GM18519 (cell line): ENCODE data around the gene DOK6.
"Not testable (repeated sequence)": the region's sequence is repeated elsewhere in the genome, so short reads cannot be mapped to it uniquely, and the experiment has no call there.

Experiments used
- ATAC-seq: cut with Tn5 transposase; IDR thresholded peaks from one replicate; pipeline ENCODE4 v1.9.1; 2021; ENCODE audit warnings: mild to moderate bottlenecking, moderate library complexity; ENCODE audit not compliant: unreplicated experiment, low FRiP score

The DOK6 gene

DNA sequence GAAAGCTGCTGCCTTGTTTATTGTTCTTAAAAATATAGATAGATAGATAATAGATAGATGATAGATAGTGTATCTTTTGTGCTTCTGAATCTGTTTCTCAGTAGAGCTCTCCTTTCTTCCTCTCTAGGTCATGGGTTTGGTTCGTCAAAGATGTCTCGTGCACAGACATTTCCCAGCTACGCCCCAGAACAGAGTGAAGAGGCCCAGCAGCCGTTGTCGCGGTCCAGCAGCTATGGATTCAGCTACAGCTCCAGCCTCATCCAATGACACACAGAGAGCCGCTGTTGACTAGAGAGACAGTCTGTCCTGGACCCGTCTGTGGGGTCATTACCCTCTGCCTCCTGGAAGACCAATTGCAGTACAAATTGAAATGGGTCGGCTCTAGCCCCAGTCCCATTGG lies 440.4 kb downstream of the DOK6 start:
- no peak for ATAC-seq

DNA sequence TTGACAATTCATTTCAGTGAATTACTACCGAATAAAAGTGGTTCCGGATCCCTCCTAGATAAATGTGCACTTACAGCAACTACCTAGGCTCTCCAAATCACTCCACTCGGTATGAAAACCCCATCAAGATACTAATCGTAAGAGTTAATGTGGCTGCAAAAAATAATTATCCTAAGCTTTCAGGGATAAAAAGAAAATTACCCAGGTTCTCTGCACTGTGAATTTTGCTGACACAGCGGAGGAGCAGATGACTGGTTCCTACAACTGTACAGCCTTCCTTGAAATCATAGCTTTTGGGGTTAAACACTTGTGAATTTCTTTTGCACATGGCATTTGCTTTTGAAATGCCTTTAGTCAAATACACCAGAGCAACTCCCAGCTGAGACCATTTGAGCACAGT lies 442.3 kb downstream of the DOK6 start:
- no peak for ATAC-seq

DNA sequence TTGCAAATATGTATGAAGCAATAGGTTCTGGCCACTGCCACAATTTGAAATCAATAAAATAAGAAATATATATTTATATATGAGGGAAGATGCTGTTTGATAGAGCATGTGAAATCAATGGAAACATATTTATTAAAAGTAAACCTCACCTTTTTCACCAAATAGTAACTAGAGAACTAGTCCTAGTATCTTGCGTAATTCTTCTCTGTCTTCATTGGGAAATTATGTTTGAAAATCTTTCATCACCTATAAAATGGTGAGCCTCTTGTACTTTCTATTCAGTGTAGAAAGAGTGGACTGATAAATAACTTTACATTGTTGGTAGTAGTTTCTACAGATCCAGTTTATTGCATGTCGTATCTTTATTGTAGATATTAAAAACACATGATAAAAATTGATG lies 444.0 kb downstream of the DOK6 start:
- no peak for ATAC-seq

DNA sequence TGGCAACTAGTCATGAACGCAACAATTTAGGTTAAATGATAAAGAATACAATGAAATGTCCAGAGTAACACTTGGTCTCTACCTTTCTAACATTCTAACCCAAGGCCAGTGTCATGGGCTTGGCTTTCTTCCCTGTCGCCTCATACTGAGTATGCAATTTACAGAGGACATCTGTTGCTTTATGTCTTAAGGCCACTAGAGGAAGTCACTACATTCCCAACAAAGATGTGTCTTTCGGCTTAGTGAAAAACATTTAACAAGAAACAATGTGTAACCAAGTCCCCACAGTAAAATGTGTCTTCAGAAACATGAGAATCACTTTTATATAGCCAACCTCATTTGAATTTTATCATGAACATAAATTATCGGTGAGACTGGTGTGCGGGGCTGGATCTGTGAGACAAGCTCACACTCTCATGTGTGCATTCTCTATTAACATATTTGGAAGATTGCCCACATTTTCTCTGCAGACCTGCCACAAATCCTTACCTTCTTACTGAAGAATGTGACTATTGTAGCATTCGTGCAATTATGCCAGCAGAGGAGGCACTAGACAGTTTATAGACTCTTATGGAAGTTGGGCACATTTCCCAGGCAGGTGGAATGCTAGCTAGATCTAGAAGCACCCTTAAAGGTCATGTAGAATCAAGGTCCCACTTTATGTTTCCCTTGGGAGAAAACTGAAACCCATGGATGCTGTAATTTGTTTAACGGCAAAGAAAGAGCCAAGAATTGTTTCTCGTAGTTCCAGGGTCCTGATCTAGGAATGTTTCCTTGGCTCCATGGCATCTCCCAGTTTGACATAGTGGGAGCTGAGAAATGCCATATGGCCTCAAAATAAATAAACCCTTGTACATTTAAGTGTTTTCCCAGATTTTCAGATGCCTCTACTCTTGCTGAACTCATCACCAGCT lies 445.2 kb downstream of the DOK6 start:
- no peak for ATAC-seq

DNA sequence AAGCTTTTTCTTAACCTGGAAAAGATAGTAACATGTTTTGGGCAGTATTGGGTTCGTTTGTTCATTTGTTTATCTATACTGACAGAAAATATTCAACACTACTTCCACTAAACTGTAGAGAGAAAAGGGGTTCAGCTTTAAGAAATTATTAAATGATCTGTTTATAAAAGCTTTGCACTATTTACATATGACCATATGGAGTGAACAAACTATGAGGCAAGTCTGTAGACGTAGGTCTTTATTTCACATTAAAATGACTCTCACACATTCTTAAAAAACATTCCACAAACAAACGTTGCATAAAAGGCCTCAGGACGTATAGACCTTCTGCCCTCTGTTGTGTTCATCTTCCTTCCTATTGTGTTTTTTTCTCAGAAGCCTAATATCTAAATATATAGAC lies 452.4 kb downstream of the DOK6 start:
- ATAC-seq, result no peak

DNA sequence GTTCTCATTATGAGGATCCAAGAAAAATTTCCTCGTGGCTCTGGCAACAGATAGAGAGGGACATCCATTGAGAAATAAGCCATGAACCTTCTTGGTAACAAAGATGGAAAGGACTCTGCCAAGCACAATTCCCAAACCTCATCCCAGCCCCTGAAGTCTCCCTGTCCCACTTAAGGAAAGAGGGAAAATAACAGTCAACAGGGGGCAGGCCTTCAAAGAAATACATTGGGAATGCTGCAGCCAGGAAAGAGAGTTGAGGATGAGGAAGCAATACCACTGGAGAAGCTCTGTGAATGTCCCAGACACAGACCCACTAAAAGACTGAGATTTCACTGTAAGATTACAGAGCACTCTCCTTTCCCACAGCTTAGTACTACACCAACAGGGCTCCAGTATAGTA lies 453.8 kb downstream of the DOK6 start:
- no peak for ATAC-seq

DNA sequence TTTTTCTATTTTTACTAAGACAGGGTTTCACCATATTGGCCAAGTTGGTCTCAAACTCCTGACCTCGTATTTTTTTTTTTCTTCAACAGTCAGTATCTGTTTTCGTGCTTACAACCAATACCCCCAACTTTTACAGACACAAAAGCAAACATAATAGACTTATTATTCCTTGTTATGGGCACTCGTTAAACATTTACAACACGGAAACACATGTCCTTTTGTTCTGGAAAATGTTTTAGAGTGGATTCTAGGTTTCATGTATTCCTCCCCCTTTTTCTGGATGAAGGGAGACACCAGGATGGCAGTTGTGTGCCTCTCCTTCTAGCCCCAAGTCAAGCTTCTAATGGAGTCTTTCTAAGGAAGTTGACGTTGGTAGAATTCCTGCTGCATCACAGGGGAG lies 458.2 kb downstream of the DOK6 start:
- no peak for ATAC-seq

DNA sequence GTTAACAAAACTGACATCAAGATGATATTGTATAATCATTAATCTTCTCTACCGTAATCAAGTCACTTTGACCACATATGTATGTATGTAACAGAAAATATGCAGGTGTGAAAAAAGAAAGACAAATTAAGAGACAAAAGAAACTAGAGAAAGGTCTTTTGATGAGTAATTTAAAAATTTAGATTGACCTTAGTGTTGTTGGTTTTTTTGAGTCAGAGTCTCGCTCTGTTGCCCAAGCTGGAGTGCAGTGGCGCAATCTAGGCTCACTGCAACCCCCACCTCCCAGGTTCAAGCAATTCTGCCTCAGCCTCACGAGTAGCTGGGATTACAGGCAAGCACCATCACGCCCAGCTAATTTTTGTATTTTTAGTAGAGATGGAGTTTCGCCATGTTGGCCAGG lies 464.1 kb downstream of the DOK6 start:
- ATAC-seq, result peak; percentile 90

DNA sequence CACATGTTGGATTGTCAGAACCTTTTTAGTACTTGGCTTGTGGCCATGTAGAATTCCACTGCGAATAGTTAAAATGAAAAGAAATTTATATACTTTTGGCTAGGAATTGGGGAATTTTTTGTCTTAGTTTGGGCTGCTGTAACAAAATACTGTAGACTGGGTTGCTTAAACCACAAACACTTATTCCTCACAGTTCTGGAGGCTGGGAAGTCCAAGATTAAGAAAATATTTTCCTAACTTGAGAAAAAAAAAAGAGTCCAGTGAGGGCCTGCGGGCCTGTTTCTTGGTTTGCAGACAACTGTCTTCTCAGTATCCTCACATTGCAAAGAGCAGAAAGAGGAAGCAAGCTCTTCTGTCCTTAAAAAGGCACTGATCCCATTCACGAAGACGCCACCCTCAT lies 465.1 kb downstream of the DOK6 start:
- ATAC-seq, result no peak

DNA sequence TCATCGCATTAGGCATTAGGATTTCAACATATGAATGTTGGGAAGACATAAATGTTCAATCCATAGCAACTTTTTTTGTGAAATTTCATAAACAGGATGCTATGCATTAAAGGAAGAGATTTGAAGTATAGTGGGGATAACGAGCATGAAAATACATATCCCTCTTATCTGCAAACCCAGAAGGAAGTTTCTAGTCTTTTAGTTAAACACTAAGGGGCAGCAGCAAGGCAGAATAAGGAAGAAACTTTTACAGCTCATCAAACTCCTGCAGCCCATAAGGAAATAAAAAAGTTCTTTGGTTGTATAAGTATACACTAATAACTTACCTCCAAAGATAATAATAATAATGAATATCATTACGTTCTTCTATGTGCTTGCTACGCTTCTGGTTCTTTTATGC lies 465.5 kb downstream of the DOK6 start:
- ATAC-seq, result no peak

DNA sequence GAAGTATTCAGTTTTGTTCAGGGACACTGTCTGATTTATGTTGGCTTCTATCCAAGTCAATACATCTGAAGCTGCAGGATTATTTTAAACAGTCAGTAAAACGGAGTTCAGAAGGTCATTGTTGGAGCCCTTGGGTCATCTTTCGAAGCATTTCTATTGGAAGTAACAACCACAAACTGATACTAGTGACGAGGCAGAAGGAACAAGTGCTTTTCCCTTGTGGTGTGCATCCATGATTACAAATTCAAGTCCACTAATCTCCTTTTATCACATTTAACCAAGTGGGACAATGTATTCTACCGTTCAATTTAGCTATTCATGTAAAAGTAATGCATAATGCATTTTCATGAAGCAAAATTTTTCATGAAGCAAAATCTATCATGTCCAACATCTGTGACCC lies 470.0 kb downstream of the DOK6 start:
- ATAC-seq, result no peak

DNA sequence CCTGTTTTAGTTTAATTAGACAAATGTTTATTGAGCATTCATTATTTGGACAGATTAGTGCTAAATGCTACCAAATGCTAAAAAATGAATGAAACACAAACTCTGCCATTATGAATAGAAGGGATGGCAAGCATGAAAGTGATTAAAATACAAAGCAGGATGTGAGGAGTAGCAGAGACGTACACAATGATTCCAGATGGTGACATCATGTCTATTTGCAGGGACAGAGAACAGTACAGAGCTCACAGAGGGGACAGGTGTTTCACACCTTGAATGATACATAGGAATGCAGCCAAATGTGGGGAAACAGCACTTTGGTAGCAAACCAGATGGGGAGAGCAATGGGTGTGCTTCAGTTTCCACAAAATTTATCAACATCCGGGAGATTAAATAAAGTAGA lies 470.7 kb downstream of the DOK6 start:
- no peak for ATAC-seq

DNA sequence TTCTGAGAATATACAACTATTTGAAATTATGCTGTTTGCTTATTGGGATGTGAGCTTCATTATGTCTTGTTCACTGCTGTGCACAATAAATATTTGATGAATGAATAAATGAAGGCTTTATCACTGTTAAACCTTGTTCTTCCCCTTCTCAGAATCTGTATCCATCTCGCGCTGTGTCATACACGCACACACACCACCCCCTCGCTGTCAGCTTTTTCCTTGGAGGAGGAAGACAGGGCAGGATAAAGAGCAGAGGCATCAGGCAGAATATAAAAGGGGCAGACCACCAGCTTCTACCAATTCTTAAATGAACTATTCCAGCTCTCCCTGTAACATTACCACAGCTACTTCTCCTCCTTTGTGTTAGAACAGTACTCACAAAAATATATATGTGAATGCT lies 472.0 kb downstream of the DOK6 start:
- ATAC-seq, result no peak

DNA sequence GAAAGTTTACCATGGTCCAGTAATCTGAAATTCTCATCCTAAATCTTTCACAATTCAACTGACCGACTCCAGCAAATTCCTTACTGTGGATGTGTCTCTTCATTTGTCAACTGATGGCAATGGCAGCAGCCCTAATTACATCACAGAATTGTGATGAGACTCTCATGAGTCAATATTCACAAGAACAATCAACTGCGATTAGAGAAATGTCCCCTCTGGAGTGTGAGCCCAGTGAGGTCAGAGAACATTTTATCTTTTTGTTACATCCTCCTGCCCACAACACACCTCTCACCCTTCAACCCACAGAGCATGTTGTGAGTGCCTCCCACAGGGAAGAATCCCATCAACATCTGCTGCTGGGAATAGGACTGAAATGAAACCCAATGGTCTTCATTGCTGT lies 473.4 kb downstream of the DOK6 start:
- ATAC-seq, result no peak

DNA sequence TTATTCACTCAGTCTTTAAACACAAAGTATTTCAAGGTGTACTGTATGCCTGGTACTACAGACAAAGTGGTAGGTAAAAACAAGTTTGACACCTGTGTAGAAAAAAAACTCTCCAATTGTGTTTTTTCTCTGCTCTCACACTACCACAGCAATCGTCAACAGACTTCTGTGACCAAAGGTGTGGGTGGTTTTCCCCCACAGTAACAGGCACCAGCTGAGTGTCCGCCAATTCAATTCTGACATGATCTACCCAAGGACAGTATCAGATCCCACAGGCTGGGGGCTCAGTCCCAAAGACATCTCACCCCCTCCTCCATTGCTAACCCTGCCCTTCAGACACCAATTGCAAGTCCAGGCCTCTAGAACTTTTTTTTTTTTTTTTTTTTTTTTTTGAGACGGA lies 475.8 kb downstream of the DOK6 start:
- no peak for ATAC-seq

DNA sequence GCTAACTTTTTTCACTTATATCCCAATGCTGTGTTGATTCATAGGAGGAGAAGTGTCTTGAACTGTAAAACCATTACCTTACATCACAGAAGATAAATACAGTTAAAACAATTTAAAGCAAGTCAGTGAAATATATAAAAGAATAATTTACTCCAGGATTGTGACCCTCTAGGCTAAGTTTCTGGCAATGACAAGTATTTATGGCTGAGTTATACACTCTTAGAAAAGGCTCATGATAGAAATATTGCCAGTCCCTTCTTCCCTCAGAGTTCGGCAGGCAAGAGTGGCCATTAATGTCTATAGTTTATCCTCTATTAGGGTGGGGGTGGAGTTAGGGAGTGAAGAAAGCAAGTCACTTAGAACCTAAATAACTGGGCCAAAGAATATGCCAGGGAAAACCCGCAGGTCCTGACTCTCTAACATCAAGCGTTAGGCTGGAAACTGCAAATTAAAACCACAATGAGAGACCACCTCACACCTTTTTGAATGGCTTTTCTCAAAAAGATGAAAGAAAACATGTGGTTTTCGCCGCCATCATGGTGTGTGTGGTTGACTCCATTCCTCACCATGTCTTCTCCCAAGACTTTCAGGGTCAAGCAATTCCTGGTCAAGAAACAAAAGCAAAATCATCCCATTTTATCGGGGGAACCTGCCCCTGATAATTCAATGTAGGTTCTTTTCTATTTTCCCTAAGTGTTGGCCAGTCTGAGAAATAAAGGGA lies 477.7 kb downstream of the DOK6 start:
- ATAC-seq, result no peak

DNA sequence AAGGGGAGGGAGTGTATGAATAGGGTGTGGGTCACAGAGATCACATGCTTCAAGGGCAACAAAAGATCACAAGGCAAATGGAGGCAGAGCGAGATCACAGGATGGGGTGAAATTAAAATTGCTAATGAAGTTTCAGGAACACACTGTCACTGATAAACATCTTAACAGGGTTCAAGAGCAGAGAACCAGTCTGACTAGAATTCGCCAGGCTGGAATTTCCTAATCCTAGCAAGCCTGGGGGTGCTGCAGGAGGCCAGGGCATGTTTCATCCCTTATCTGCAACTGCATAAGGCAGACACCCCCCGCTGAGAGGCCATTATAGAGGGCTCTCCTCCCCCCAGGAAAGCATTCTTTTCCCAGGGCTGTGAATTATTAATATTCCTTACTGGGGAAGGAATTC lies 478.4 kb downstream of the DOK6 start:
- ATAC-seq, result not testable (repeated sequence)

DNA sequence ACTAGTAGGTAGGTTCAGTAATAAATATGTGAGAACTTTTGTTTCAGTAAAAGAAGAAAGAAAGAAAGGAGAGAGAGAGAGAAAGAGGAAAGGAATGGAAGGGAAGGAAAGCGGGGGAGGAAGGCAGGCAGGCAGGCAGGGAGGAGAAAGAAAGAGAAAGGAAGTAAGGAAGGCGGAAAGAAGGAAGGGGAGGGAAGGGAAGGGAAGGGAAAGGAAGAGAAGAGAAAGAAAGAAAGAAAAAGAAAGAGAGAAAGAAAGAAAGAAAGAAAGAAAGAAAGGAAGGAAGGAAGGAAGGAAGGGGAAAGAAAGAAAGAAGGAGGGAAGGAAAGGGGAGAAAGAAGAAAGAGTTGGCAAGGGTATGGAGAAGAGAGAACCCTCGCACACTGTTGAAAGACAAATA lies 479.4 kb downstream of the DOK6 start:
- ATAC-seq, result no peak

DNA sequence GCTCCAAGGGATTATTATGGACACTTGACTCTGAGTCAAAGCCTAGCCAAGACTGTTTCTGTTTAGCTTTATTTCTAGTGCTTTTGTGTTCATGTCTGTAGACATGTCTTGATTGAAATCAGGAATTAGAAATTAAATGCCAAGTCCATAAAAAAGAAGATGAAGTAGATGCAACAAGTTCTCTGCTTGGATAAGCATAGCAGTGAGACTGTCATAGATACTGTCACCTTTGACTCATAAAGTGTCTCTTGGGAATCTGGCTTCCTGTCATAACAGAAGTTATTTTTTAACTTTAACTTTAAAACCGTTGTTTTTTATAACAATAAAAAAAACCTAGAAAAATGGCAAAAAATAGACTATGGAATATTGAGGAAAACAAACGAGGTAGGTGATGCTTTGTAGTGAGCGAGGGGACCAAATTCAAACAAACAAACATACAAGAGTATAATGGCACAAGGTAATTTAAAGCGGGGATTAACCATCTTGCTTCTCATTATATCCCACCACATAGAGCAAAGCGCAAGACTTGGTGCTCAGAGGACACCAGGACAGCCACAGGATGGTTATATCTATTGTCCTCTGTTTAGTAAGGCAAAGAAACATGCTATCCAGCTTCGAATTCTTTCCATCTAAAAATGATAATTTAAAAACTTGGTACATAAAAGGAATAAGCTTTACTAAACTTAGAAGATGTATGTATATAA lies 482.4 kb downstream of the DOK6 start:
- ATAC-seq, result peak; percentile 37

DNA sequence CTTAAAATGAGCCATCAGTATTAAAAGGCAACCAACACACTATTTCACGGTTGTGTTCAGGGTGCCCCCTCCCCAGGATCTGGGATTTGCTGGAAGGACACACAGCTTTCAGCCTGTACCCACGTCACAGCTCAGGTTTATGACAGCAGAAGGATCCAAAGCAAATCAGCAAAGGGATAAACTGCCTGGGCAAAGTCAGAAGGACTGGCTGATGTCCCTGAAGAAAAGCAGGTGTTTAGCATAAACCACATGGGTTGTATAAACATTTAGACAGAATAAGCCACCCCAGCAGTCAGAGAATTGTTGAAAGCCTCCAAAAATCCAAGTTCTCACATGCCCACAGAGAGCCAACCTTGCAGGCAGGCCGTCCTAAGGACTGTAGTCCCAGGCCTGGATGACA lies 483.1 kb downstream of the DOK6 start:
- ATAC-seq, result no peak

DNA sequence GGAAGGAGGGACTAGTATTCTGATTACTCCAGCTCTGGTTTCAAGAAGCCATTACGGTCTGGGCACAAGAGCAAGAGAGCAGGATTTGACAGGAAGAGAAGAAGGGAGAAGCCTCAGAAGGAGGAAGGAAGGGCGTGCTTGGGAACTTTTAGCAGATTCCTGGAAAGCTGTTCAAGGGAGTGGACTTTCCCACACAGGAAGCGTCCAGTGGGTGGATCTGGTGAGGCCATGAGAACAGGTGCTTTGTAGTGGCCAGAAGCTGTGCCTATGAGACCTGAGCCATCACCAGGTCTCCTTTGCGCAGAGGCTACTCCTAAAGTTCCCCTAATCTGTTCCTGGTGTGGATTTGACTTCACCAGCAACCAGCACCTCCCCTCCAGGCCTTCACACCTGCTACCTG lies 484.7 kb downstream of the DOK6 start:
- ATAC-seq, result no peak
